Stimulated activated CD4-positive, alpha-beta T cell treated with anti-CD3 and anti-CD28 coated beads, Interleukin-1b, Interleukin-23, amount 100 ng/mL, for 48 hours (primary cell): ENCODE results near the gene LINC01488.

Source experiments
- DNase-seq: peaks from one replicate; pipeline ENCODE4 v3.0.0-alpha.2; 2020

LINC01488 gene

DNA sequence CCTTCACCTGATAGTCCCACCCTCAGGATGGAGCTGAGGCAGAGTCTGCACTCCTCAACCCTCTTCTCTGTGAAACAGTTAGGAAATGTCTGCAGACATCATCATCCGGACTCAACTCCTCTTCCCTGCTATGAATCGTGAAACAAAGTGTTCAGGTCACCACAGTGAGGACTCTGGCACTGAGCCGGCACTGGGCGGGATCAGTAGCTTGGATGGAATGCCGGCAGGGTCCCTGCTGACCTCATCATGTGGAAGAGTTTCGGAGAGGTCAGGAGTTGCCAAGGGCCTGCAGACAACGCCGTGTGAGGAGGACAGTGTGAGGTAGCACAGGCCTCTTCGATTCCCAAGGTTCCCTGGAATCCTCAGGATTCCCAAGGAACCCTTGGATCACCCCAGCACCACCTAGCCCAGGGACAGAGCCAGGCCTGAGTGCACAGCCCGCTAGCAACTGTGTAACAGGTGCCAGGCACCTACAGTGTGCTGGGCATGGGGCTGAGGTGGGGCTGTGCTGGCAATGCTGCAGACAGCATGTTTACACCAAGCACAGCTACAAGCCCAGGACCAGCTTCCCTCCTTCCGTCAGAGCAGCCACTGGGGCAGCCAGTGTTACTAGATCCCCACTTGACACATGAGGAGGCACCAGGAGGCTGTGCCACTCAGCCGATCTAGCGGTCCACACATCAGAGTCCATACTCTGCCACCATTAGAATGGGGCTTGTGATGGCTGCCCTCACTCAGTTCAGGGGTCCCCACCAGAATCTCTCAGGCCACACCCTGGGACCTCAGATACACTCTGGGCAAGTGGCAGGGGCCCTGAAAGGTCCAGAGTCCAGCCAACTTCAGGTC lies 693 bp upstream of the LINC01488 start:
- no peak for DNase-seq

DNA sequence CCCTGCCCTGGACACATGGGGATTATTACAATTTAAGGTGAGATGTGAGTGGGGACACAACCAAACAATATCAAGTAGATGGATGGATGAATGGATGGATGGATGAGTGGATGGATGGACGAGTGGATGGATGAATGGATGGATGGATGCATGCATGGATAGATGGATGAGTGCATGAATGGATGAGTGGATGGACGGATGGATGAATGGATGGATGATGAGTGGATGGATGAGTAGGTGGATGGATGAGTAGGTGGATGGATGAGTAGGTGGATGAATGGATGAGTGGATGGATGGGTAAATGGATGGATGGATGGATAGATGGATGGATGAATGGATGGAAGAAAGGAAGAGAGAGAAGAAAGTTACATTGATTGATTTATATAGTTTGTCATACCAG lies 859 bp downstream of the LINC01488 start:
- no peak for DNase-seq

DNA sequence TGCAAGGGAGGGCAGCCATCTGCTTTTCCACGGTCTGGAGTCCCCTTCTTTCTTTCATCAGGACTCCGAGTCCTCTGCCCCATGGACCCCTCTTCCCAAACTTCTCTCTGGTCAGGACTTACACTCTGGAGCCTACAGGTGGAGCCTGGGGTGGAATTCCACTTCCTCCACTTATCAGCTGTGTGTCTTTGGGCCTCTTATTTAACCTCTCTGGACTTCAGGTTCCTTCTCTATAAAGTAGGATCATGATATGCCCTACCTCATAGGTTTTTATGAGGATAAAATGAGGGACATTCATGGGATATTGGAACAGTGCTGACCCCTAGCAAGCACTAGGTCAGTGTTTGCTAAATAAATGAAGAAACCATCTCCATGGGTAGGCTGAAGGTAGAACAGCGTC lies 1.7 kb downstream of the LINC01488 start:
- no peak for DNase-seq

DNA sequence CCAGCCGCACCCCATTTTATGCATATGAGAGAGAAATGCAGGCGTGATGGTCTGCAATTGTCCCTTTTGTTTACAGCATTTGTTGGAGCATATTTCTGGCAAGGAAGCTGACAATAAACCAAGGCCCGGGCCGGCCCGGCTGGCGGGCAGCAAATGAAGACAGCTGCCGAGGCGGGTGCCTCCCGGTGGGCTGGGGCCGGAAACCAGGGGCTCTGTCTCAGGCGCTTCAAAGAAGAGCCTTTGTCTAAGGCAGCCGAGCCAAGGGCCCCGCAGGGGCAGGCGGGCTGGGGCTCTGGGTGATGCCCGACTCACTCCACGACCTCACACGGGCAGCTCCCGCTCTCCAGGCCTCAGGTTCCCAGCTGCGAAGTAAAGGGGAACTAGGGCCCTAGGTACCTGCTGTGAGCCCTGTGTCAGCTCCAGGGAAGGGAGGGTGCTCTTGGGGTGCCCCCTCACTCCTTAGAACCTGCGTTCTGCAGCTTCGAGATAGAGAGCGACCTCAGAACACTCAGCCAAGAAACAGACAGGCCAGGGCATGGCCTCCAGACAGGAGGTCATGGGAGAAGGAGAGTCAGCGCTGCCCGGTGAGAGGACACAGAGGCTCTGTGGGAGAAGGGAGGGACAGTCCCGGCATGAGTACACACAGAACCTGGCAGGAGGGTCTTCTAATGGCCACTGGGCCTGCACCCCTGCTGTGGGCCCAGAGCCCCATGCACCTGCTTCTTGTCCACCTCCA lies 2.4 kb downstream of the LINC01488 start:
- no peak for DNase-seq

DNA sequence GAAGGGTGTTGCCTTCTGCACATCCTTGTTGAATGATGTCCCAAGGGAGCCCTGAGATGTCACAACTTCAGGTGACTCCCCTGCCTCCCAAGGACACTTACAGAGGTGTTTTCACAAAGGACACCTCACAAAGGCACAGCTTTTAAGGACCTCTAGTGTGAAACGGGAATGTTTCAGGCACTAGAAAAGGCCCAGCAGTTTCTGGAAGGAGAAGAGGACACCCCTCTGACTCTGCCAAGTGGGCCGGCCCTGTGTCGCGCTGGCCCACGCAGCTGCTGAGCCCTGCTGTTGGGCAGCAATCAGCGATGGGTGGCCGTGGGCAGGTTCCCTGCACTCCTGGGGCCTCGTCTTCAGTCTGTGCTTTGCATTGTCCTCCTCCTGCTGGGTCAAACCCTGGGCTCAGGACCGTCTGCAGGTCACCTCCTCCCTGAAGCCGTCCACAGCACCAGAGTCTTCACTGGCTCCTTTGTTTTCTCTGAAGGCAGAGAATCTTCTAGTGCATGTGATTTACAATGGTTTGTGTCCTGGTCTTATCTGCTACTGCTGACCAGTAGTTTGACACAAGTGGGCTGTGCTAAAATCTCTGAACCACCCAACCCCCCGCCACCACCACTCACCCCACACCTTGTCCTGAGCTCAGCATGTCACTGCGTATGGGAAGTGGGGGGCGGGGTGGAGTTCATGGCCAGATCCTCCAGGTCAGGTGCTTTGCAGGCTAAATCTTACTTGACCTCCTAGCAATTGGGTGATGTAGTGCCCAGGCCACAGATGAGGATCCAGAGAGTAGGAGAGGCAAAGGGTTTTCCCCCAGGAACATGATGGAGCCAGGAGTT lies 3.2 kb downstream of the LINC01488 start:
- DNase-seq, result no peak

DNA sequence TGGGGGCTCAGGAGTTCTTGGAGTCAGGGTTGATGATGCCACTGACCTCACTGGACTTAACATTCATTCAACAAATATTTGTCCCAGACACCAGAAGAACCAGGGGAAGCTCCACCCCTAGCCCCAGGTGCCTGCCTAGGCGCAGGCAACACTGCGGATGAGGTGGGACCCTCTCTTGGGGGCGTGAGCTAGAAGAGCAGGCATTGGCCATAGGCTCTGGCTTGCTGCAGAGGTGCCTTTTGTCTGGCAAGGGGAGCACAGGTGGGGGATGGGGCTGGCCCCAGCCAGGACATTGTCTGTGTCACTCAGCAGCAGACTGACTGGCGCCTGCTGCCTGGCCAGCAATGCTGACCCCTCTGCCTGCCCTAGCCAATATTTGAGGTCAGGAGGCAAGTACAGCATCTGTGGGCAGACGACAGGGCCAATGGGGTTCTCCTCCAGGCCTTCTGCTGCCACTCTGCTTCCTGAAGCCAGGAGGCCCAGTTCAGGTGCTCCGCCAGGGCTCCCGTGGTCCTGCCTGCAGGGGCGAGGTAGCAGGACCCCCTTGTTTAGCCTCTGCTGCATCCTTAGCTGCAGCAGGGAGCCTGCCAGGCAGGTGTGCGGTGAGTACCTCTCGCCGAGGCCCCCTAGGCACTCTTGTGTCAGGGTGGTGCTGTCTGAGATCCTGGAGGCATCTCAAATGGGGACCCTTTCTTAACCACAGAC lies 4.0 kb downstream of the LINC01488 start:
- no peak for DNase-seq

DNA sequence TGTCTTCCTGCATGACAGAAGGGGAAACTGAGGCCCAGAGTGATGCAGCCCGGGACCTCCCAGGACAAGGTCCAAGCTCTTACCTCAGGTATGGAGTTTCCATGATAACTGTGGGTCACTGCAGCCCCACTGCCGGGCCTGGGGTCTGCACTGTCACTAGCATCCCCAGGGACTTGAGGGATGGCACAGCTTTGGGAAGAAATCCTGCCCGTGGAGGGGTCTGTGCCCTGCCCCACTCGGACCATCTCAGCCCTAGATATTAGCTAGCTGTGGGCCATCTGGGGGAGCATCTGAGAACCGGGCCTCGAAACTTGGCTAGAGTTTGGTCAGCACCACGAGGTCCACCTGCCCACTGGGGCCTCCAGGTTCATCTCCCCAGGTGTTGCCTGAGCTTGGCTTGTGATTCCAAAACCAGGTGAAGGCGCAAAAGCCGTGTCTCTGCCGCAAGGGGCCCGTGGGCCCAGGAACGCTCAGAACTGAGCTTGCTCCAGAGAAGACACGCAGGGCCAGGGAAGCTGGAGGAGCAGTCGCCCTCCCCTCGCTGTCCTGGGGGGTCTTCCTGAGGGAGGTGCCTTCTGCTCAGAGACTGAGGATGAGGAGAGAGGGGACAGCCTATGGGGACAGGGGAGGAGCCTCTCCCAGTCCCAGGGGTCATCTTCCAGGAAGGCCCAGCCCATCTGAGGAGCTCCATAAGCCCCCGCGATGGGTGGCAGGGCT lies 4.8 kb downstream of the LINC01488 start:
- no peak for DNase-seq

DNA sequence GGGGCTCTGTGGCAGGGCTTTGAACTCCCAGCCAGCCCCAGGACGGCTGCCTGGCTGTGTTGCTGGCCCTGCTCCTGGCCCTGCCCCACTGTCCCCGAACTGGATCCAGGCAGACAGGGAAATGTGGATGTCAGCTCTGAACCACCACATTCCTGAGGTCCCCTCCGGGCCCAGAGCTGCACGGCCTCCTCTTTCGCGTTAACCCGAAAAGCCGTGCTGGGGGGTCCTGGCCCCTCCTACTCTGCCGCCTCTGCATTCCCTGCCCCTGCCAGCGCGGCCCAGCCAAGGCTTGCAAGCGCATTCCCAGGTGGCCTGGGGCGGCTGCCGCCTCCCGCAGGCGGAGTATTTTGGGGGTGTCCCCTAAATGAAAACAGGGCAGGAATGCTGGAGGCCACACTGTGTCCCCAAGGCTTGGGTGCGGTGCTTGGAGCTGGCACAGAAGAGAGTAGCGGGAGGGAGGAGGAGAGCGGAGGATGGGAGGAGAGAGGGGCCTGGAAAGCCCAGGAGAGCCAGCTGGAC lies 5.4 kb downstream of the LINC01488 start:
- no peak for DNase-seq

DNA sequence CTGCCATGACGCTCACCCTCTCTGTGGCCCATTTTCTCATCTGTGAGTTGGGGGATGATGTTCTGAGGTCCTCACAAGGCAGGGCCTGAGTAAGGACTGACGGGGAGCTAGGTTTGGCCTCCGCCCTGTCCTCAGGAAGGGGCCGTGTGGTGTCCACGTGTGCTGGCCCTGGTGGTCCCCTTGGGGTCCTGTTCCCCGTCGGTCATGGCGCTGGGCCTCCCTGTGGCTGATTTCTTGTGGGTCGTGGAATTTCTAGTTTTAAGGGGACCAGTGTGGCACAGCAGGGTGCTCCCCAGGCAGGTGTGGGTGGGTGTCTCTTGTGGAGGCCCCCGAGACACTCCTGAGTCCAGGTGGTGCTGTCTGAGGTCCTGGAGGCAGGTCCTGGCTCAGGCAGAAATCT lies 5.9 kb downstream of the LINC01488 start:
- no peak for DNase-seq

DNA sequence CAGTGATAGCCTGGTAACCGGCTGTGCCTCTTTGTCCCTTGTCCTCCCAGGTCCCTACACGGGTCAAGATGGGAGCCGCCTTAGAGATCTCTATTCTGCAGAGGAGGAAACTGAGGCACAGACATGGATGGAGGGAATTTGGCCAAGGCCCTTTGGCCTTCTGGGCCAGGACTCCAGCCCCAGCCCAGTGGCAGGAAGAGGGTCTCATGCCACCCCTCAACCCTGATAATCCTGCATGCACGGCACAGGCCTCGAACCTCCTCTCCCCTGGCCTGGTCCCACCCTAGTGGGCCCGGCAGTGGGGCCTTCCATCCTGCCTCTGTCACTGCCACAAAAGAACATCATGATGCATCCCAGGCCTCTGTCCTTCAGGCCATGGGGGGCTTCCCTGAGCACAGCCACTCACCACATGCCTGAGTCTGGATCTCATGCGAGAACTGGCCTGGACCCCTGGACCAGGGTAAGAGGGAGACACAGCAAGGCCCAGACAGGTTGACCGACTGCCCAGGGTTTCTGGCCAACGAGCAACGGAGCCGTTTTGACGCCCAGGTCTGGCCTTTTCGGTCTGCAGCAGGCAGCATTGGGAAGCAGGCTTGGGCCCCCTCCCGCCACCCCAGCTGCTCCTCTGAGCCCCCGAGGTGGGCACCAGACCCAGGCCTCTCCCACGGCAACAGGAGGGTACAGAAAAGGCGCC lies 6.5 kb downstream of the LINC01488 start:
- no peak for DNase-seq

DNA sequence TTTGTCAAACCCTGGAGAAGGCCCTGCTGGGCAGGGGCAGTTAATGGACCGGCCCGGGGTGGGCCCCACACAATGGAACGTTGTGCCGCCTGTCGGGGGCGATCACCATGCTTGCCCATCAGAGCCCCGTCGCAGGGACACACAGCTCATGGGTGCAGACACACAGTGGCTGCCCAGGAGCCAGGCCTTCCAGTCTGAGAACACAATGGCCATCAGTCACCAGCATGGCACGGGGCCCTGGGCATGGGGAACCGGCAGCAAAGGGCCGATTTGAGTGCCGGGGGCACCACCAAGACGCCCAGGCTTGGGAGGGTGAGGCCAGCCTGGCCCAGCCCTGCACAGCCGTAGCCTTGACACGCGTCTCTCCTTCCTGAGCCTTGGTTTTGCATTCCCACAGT lies 7.1 kb downstream of the LINC01488 start:
- no peak for DNase-seq

DNA sequence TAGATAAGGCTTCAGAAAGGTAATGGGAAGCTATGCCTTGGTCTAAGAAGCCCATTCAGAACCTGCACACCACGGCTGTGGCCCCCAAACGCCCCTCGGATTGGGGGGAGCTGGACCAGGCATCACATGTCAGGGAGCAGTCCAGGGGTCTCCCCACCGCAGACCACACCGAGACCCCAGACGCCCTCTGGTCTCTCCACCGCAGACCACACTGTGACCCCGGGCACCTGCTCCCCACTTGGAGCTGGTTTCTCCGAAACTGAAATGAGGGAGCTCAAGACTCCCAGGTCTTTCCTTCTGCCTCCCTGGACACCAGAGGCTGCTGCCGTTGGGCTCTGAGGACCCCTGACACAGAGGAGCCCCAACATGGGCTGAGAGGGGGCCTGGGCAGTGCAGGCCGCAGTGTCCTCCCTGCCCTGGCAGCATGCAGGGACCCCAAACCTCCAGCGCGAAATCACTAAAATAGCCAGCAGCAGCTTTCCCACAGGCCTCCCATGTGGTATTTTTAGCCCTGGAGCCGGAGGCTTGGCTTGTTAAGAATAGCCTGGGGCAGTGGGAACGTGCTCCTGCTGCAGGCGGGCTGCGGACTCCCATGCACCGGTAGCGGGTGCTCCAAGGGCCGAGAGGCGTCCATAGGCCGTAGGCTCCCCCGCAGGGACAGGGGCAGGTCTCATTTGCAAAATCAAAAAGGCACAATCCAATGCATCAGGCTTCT lies 7.7 kb downstream of the LINC01488 start:
- DNase-seq, result no peak

DNA sequence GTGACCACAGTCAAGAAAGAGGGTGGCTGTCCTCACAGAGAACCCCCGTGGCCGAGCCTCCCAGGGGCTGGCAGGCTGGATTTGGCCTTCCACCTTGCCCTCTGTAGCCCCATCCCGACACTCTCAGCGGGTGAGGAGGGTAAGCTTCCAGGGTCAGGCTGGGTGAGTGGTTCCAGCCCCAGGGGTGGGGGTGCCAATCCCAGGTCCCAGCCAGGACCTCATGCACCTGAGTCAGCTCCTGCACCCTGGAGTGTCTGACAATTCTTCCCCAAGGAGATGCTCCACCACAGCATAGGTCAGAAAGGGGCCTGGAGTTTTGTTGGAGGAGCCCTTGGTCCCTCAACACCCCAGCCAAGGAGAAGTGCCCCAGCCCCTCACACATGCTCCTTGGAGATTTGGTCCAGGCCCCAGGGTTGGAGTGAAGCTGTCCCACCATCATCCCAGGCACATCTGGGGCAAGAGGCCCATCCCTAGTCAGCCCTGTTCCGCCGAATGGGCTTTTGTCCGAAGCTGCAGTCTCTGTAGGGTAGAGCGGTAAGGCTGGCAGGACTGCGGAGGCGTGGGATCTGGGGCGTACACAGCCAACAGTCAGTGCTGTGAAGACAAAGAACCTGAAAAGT lies 8.4 kb downstream of the LINC01488 start:
- DNase-seq, result no peak

DNA sequence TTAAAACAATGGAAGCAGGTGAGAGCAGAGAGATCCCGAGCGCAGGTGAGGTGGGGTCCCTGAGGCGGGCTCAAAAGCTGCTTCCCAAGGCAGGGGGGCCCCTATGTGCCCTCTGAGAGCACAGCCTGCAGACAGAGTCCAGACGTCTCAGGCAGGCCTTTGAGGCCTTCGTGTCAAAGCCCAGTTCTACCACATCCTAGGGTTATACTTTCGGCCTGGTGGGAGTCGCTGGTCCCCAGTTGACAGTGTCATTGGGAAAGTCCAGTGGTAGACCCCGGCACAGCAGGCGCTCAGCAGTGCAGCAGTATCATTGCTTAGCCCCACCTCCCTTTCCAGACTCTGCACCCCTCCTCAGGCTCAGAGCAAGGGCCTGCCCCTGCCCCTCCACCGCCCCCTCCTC lies 9.1 kb downstream of the LINC01488 start:
- DNase-seq, result no peak

DNA sequence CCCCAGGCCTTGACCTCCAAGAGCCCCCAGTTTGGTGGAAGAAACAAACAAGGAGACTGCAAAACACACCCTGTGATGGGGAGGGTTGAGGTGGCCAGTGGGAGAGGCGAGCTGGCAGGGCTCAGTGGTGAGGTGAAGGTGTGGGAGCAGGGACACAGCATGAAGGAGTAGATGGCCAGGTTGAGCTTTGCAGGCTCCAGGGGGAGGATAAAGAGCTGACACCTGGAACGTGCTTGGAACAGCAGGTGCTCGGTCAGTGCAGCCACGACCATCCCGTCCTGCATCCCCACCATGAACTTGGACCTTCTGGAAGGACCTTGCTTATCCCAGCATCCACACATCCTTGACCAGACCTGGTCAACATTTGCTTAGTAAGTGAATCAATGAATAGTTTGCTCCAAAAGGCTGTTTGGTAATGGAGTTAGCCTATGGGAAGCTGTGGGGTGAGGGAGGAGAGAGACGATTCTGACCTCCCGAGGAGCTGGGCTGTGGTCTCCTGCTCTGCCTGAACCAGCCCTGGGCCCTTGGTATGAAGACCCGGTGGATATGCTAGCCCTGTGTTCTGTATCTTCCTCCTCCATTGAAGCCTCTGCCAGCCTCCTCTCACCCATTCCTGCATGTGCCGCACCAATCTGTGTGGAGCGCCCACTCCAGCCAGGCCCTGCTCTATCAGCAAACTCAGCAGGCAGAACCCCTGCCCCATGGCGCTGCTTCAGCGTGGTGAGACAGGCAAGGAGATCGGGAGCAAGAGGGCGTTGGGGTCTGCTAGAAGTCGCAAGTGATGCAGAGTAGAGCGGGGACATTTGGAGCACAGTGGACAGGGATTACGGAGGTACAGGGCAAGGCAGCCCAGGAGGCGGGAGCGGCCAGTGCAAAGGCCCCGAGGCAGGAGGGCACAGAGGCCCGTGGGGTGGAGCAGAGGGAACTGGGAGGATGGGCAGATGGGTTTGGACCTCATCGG lies 9.9 kb downstream of the LINC01488 start:
- no peak for DNase-seq

DNA sequence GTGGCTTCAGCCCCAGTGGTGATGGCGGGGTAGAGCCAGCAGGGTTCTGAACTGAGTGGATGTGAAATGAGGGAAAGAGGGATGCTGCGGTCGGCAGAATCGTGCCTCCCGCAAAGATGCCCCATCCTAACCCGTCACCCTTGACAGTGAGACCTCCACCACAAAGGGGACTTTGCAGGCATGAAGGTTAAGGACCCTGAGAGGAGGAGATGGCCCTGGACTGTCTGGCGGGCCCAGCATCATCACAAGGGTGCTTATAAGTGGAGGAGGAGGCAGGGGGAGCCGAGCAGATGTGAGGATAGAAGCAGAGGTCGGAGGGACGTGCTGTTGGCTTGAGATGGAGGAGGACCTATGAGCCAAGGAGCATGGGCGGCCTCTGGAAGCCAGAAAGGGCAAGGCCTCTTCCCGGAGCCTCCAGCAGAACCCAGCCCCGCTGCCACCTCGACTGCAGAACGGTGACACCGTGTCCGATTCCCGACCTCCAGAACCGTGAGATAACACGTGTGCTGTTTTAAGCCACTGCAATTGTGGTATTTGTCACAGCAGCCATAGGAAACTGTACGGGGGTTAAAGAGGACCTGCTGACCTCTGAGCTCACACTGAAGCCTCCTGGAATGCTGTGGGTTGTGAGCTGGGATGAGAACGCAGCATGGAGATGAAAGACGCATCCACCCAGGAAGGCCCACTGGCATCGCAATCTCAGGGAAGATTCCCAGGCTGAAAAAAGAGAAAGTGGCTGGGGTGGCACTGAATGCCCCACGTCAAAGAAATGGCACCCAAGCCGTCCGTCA lies 10.9 kb downstream of the LINC01488 start:
- no peak for DNase-seq

DNA sequence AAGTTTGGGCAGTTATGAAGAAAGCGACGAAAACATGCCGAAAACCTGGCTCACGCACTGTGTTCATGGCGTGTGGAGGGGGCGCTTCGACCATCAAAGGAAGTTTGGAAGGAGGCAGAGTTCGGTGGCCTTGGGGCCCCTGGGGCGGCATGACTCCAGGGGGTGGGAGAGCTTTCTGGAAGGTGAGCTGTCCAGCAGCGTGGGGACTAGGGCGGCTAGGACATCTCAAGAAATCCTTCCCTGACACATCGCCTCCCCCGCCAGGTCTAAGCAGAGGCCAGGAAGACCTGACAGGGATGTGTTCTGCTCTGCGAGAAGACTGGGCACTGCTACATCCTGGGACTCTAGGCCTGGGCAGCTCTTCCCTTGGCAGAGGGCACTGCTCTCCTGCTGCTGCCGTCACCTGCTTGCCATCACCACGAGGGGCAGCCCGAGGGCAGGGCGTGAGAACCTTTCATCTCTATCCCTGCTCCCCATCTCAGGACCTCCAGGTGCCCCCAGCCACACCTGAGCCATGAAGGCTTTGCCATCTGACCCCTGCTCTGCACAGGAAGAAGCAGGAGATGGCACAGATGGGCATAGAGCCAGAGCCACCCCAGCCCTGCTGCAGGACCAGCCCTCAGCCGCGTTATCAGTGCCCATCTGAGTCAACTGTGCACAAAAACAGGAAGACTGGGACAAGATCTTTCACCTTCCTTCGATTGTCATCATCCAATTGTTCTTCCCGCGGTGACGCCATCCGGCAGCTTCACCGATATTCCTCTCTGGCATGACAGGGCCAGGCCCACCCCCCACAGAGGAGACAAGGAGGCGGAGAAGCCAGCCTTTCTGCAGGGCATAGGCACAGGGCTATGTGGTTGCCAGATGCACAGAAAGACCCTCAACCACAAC lies 12.7 kb downstream of the LINC01488 start:
- DNase-seq, result no peak
